Stimulated activated CD8-positive, alpha-beta memory T cell treated with anti-CD3 and anti-CD28 coated beads, Interleukin-4, amount 100 ng/mL, for 1 hour (primary cell): ENCODE data around the gene MPIG6B.

Experiments used
- DNase-seq, 2 donors: peaks; one replicate each; pipeline ENCODE4 v3.0.0-alpha.2; 2020; ENCODE audit warnings: low read depth in 2 of 2, low spot score in 1 of 2

MPIG6B gene

GRCh38 chr6:31720196-31720770 lies 2.9 kb upstream of the MPIG6B start:
- DNase-seq, result no peak

DNA sequence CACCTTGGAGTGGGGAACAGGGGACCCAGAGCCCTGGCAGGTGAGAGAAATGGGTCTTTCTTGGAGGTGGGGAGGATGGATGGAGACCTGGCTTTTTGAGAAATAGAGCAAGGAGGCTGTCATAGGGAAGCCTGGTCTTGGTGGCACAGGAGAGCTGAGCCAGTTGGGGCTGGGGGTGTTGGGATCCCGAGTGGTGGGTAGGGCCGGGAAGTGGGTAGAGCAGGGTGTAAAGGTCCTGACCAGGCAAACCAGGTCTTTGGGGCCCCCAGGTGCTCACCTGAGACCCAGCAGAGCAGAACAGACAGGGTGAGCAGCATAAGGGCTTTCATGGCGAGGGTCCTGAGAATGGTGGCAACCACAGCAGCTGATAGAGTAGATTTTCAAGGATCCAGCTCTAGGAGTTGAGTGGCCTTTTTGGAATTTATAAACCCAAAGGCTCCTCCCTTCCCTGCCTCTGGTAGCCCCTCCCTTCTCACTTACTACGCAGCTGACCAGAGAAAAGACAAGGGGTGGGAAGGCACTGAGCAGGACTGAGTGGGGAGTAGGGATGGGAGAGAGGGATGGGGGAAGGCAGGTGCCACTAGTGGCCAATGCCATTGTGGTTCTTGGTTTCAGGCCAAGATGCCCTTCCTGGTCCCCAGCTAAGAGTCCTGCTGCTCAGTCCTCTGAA lies 1.7 kb upstream of the MPIG6B start, which contains the start of gene LY6G6C:
Gene LY6G6C (minus strand): TSS at position 396 of the 670 bp plus-strand sequence. CDS start 67 bp downstream, at position 329.
- no peak for DNase-seq

- DNase-seq, result no peak
Observed at GRCh38 chr6:31722173-31722572, 1.0 kb upstream of the MPIG6B start.

GRCh38 chr6:31723980-31724691 lies 963 bp downstream of the MPIG6B start:
- DNase-seq, result no peak

- no peak for DNase-seq
Observed at GRCh38 chr6:31725502-31726350, 2.6 kb downstream of the MPIG6B start.

- DNase-seq, result no peak
Observed at GRCh38 chr6:31727034-31727716, 4.0 kb downstream of the MPIG6B start.

DNA sequence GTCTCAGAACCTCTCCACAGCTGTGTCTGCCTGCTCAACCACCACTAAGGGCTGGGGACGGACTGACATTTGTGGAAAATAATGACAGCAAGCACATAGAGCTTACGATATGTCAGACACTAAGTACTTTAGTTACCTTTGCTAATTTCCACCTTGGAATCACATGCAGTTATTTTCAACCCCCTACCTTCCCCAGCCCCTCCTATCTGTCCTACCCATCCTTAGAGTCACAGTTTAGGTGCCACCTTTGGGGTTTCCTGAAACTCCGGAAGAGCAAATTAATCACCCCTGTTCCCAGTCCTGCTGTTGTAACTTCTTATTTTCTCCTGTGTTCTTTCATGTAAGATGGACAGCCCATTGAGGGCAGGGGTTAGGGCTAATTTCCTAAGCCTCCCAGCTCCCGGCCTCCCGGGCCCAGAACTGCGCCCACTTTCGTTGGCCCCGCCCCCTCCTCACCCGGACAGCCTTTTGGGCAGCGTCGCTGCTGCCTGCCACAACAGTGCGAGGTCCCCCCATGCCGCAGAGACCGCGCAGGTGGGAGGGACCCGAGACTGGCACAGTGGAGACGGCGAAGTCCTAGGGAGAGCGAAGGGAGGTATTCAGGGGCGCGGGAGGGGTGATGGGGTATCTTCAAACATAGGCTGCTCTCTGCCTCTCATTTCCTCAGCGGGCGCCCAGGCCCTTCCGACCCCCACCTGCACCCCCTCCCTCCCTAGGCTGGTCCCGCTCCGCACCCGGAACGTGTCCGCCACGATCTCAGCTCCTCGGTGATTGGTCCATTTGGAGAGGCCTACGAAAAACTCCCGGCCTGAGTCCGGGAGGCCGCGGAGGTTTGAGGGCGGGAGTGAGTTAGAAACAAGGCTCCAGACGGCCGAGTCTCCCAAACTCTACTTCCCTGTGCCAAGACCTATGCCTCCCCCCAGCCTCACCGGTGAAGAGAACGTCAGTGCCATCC lies 4.8 kb downstream of the MPIG6B start:
- no peak for DNase-seq

DNA sequence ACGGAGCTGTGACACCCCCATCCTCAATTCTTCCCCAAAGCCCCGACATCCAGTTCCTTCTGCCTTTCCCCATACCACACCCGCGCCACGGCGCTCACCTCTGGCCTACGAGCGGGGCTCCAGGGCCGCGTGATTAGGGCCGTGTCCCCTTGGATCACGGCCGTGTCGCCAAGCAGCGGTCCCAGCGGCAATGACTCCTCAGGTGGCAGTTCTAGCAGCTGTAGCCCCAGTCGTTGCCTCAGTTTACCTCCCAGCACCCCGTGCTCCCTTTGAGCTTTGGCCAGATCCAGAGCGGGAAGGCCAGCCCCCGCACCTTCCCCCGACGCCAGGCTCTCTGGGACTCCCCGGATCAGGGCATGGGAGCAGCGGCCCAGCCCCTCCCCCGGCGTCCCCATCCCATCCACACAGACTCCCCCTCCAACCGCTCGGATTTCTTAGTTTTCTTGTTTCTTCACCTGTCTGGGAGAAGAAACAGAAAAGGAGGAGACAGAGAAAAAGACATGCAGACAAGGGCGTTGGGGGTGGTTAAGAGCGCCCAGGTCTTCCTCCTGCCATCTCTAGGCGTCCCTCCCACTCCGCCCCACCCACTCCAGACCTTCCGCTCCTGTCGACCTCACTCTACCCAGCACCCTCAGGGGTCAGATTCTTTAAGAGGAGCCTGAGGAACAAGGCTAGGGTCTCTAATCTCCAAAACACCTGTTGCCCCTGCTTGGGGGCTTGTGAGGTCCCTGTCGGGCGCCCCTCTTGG lies 5.8 kb downstream of the MPIG6B start, which contains the start of gene DDAH2:
Gene DDAH2 (minus strand): TSS at position 533 of the 748 bp plus-strand sequence. CDS start 138 bp downstream, at position 395.
- DNase-seq, result peak in 1 of 2 donors; percentile 65

DNA sequence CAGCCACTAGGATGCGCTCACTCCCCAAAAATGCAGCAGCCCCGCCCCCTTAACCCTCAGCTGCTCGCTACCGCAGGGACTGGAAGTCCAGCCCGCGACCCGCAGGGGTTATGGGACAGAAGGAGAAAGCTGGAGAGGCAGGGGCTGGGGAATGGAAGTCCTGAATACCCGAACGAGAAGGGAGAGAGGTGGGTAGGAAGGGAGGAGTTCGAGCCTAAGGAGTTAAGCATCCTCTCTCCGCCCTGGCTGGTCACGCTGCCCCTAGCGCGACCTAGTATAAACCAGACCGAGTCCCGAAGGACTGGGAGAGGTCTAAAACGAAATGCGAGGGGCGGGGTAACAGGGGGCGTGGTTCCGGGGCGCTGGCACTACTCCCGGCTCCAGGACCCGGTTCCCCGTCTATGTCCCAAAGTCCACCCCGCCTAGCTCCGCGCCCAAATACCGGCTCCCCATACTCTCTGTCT lies 6.4 kb downstream of the MPIG6B start:
- DNase-seq, result peak in 1 of 2 donors; percentile 65

DNA sequence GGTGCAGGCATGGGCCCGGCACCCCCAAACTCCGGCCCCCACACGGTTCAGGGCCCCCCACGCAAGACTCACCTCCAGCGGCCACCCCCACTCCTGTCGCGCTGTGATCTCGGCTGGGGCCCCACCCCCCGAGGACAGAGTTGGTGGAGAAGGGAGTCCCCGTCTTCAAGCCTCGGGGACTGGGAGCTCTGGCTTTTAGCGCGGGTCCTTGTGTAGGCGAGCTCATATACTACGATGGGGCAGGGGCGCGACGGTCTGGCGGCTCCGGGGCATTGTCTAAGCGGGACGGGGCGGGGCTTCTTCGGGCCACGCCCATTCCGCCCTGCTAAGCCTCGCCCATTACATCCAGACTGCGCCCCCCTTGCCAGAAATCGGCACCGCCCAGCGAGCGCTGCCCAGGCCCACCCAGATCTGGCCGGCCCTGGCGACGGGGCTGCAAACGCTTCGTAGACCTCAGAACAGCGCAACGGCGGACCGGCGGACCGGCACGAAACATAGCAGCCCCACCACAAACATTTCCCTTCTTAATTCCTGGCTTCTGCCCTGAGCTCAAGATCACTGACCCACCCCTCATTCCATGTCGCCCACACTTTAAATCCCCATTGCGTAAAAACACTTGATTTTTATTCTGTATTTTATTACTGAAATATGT lies 6.9 kb downstream of the MPIG6B start:
- DNase-seq, result peak in 1 of 2 donors; percentile 46

GRCh38 chr6:31730631-31731086 lies 7.5 kb downstream of the MPIG6B start:
- DNase-seq, result no peak

GRCh38 chr6:31732029-31732428 lies 8.9 kb downstream of the MPIG6B start:
- DNase-seq, result no peak

GRCh38 chr6:31733734-31734133 lies 10.6 kb downstream of the MPIG6B start:
- DNase-seq, result no peak

- DNase-seq, result no peak
Observed at GRCh38 chr6:31734247-31734820, 11.2 kb downstream of the MPIG6B start.

GRCh38 chr6:31734821-31735406 lies 11.7 kb downstream of the MPIG6B start:
- DNase-seq, result peak in 1 of 2 donors; percentile 35

- DNase-seq, result peak in 1 of 2 donors; percentile 67
Observed at GRCh38 chr6:31736021-31736767, 13.0 kb downstream of the MPIG6B start, which contains the start of gene CLIC1. TSS of gene CLIC1 (minus strand) at chr6:31736530. CDS start at chr6:31736300, 230 bp downstream.
